CD4-positive, alpha-beta T cell treated with Interleukin-17A for 4 hours (primary cell): ENCODE measurements around the gene ATL2.
A peak's percentile ranks its signal among the peaks of the same experiment; 100 is the strongest.
"Not testable (repeated sequence)": the region's sequence is repeated elsewhere in the genome, so short reads cannot be mapped to it uniquely, and the experiment has no call there.

Source experiments
- DNase-seq: peaks from one replicate; pipeline ENCODE4 v3.0.0-alpha.2; 2020; ENCODE audit warnings: mixed read lengths

ATL2 gene

DNA sequence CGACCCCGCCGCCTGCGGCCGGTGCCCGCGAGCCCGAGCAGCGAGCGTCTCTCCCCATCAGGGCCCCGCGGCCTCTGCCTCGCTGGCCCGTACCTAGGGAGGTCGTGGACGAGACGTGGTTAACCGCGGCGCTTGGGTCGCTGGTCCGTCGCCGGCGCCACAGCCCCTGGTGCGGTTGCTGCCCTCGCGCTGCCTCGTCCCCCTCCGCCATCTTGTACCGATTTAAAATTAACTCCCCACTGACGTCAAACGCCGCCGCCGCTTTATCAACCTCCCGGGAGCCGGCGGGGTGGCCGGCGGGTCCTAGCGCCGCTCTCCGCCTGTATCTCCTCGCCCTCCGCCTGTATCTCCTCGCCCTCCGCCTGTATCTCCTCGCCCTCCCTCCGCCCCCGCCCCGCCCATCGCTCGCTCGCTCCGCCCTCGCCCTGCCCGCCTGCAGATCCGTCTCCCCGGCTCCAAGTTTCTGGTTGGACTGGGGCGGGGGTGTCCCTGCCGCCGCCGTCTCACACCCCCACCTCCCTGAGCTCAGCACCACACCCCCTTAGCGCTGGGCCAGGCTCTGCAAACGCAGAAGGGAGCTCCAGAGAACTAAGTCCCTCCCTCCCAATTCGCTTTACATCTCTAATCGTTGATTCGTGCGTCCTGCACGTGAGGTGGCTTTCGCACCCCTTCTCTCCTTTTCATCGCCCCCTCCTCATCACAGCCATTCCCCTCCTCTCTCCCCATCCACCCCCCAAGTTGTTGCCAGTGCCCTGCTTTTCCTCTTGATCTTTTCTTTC is at the start of gene ATL2:
TSS of gene ATL2 (minus strand) at position 224 of the 779 bp plus-strand sequence. CDS start at position 211, 13 bp downstream.
- DNase-seq, result peak; percentile 95

DNA sequence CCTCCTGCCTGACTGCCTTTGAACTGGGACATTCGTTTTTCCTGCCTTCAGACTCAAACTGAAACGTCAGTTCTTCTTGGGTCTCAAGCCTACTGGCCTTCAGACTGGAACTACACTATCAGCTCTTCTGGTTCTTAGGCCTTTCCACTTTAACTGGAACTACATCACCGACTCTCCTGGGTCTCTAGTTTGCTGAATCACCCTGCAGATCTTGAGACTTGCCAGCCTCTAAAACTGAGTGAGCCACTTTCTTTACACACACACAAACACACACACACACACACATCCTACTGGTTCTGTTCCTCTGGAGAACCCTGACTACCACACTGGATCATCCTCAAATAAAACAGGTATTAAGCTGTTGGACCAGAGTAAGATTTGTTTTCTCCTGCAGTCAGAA is 46.7 kb upstream of the ATL2 start:
- no peak for DNase-seq

DNA sequence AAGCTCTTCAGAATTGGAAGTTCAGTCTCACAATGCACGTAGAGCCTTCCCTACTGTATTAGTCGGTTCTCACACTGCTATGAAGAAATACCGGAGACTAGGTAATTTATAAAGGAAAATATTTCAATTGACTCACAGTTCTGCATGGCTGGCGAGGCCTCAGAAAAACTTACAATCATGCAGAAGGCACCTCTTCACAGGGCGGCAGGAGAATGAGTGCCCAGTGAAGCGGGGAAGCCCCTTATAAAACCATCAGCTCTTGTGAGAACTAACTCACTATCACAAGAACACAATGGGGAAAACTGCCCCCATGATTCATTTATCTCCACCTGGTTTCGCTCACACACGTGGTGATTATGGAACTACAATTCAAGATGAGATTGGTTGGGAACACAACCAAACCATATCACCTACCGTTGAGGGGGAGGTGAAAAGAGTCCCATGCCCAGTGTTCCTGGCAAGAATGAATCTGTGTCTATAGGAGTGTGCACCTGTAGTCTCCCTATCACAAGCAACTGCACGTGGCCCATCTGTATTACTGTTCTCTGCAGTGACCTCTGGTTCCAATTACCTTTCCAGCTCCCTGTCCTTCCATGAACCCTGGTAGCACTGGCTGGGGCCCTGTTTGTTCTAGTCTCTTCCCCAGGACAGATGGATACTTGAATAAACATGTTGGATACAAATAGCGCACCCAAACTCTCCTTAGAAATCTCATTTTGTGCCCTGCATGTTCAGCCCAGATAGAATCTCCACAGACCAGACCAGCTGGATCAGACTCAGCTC is 44.4 kb upstream of the ATL2 start:
- DNase-seq, result no peak

DNA sequence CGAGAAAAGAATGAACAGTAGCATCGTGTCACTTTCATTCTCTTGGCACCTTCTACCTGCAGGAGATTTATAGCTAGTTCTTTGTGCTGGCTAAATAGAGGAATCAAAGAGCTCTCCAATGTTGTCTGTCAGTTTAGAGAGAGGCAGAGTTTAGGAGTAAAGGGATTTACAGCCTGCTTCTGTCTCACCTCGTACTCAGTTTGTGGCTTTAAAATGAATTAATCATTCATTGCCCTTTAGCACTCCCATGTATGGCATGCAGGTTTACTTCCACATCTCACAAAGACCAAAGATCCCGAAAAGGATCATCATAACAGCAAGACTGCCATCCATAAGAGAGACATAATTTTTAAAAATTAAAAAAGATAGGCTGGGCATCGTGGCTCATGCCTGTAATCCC is 42.4 kb upstream of the ATL2 start:
- DNase-seq, result no peak

DNA sequence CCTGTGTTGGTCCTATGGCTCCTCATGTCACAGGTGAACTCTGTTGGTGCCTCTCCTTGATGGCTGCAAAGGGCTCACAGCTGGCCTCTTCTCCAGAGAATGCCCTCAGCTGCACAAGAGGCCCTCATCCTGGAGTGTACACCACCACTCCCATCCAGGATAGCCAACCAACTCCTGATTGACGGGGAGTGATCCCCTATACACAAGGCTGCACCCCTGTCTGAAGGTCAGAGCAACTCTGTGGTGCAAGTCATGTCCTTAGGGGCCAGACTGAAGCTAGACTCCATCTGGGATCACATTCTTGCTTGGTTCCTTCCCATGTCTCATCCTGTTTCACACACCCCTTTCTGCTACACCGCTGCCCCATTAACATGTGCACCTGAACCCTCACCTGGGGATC is 41.7 kb upstream of the ATL2 start:
- no peak for DNase-seq

DNA sequence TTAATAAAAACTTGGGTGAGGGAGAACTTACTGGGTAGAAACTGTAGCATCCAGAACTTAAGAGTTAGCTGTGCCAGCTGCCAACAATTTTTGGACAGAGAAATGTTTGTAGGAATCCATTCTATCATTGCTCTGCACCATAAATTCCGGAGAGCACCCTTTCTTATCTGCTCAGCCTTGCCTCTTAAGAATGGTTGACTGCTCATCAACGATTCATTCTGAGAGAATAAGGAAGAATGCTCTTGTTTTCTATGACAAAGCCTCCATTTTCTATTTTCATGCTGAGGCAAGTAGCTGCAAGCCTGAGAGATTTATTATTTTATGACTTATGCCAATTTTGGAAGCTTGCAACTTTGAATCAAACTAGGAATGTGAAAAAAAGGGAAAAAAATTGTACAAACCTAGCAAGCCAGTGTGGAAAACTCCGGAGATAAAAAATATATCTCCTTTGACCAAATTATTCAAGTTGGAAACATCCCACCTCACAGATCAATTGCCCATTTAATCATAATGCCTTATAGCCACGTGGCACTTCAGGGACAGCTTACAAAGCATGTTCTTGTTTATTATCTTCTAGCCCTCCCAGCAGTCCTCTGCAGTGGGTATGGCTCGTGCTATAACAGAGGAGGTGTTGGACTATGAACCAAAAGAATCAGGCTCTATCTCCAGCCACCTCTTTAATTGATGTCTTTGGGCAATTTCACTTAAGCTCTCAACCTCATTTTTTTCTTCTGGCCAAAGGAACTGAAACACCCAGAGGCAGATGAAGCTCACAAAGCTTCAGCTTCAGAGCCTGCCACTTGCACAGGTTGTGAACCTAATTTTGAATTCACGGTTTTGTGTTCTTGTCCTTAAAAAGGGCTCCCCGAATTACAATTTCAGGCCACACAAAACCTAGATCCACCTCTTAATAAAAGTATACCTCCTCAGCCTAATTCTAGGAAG is 40.9 kb upstream of the ATL2 start:
- no peak for DNase-seq

DNA sequence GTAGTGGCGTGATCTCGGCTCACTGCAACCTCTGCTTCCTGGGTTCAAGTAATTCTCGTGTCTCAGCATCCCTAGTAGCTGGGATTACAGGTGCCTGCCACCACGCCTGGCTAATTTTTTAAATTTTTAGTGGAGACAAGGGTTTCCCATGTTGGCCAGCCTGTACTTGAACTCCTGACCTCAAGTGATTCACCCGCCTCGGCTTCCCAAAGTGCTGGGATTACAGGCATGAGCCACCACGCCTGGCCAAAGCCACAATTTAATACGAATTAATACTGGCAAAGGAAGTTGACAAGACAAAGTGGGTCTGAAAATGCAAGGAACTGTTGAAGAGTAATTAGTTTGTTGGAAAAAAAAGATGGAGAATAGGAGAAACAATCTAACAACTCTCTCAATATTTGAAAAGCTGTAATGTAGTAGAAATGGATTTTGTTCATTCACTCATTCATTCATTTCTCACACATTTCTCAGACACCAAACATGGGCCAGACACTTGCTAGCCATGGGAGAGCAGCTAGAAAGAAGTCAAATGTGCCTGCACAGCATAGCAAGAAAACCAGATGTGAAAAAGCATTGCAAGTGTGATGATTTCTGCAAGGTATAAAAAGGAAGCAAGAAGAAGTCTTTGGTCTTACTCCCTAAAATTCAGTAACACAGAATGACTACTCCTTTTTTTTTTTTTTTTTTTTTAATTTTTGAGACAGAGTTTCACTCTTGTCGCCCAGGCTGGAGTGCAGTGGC is 39.4 kb upstream of the ATL2 start:
- no peak for DNase-seq

DNA sequence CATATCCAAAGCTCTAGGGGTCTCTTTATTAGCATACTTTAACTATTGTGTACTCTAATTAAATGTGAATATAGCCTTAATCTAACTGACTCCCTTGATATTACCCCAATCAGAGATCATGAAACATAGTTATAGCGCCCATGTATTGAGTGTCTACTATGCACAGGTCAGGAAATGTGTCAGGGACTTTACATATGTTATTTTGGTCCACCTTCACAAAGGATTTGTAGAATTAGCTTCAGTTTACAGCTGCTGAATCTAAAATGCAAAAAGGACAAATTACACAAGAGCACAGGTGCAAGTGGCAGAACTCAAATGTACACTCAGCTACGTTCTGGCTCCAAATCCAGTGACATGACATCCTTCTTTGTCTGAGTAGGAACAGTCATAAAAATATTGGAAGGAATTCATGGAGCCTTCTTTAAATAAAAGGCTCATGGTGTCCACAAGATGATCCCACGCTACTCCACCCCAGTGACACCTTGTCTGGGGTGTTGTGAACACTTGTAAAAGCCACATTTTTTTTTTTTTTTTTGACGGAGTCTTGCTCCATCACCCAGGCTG is 38.7 kb upstream of the ATL2 start:
- DNase-seq, result no peak

DNA sequence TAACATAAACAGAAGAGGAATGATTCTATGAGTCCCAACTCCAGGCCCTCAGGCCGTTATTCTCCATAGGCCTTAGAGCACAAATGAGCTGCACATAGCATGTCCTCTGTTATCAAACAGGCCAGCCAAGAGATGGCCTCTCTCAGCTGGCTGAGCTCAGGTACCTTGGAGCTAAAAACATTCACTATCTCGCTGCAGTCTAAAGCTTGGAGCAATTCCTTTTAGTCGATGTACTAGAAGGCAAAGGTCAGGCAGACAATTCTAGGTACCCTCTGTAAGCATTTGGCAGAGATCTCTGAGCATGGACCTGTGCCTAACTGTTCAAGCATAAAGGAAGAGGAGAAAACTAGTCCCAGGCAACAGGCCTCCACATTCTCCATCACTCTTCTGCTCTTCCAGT is 38.0 kb upstream of the ATL2 start:
- DNase-seq, result no peak

DNA sequence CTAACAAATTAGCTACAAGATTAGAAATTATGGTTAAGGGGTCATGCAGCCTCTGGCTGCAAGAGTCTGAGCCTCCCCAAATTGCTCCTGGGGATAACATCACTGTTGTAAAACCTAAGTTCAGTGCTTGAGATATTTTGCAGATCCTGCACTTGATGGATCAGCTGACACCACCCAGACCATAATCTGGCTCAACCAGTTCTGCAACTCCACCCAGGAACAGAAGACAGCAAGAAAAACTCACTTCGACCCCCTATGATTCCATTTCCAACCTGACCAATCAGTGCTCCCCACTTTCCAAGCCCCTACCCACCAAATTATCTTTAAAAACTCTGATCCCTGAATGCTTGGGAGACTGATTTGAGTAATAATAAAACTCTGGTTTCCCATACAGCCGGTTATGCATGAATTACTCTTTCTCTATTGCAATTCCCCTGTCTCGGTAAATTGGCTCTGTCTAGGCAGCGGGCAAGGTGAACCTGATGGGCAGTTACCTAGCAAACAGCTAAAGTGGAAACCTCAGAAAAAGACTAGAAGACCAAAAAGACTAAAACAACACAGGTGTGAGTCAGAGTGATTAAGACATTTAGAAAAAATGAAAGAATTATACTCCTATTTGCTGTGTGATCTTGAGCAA is 35.3 kb upstream of the ATL2 start:
- DNase-seq, result not testable (repeated sequence)

DNA sequence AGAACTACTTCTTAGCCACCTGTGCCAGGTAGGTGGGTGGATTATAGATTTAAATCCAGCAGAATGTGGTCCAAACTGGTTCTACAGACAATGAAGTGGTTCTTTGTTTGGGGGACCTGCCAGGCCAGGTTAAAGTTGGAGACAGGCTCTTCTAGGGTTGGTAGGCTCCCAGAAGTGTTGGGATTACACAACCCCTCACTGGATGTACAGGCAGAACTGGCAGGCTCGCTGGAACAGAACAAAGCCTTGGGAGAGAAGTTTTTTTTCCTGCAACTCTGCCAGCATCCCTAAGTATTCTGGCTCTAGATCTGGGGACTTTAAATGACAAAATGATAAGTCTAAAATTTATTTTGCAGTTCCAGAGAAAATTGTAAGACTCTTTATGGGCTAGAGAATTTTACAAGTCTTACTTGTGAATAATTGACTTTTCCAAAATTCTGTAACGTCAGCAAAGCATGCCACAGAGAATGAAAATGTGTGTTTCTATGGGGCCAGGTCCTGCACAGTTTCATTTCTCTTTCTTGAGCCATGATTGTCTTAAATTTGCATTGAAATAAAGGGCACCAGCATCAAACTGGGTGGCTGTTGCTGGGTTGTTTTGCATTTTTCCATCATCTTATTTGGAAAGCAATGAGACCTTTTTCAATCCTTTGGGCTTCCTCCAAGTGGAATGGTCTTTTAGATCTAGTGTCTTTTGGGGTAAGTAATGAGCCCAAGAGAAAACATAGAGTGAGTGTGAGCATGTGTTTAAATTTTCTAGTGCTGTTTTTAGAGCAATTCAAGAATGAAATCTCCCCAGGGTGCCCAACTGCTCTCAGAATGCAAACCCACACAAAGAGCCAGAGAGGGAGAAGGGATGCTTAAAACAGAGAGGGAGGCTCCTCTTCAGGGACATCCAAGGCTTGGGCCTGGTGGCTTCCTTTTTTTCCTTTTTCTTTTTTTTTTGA is 32.4 kb upstream of the ATL2 start:
- no peak for DNase-seq

DNA sequence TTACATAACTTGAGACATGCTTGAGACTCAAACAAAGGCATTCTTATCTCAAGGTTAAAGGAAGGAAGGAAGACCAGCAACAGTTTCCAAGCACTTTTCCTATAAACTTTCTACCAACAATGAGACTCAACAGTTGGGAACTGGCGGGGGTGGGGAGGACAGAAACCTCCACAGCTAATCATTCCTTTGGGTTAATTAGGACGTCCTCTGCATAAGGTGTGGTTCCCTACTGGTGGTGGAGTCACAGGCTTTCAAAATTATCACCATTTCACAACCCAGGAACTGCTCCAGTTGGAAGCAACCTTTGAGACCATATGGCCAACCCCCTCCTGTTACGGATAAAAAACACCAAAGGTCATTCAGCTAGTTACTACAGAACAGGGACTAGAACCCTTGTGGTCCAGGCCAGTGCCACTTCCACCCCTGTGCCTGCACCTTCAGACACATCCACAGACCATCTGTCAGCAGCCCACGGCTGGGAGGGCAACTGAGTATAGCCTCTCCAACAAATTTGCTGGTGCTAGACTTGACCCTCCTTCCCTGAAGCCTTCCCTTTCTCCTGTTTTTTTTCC is 30.1 kb upstream of the ATL2 start:
- DNase-seq, result no peak

DNA sequence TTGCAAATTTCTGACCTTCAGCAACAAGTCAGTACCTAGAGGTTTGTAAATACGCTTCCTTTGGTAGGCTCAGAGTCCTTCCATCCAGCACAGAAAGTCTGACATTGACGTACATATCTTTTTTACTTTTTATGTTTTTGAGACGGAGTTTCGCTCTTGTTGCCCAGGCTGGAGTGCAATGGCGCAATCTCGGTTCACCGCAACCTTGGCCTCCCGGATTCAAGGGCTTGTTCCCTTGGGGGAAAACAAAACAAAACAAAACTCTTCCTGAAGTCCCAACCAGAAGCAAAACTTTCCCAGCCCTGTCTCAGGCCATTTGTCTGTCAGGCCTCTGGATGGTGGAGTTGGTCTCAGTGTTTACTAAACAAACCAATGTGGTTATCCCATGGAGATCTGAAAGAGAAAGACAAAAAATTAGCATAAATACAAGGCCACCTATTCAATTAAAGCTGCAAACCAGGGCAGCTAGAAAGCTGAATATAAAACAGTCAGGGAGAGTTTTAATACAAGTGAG is 29.6 kb upstream of the ATL2 start:
- DNase-seq, result no peak

DNA sequence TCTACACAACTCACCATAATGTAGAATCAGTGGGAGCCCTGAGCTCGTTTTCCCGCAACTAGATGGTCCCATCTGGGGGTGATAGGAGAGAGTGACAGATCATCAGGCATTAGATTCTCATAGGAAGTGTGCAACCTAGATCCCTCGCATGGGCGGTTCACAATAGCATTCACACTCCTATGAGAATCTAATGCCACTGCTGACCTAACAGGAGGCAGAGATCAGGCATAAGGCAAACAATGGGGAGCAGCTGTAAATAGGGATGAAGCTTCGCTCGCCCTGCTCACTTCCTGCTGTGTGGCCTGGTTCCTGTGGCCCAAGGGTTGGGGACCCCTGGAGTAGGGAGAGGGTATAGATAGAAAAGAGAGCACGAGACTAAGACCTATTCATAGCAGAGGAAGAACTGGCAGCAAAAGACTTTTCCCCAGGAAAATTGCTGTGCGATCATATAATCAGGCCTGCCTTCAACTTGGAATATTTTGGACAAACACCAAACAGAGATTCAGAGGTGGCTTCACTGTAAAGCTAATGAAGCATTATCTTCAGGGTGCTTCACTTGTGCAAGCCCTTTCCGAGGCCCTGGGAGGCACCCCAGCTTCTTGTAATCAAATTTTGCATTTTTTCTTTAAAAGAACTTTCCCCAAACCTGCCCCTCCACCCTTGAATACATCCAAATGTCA is 29.0 kb upstream of the ATL2 start:
- DNase-seq, result no peak

DNA sequence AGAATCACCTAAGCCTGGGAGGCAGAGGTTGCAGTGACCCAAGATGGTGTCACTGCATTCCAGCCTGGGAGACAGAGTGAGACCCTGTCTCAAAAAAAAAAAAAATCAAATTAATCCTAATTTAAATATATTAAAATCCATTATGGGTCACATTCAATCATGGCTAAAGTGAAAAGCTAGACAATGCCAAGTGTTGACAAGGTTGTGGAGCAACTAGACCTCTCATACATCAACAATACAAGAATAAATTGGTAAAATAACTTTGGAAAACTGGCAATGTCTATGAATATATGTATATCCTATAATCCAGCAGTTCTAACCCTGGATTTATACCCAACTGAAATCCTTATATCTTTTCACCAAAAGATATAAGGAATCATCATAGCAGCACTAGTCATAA is 23.4 kb upstream of the ATL2 start:
- no peak for DNase-seq

DNA sequence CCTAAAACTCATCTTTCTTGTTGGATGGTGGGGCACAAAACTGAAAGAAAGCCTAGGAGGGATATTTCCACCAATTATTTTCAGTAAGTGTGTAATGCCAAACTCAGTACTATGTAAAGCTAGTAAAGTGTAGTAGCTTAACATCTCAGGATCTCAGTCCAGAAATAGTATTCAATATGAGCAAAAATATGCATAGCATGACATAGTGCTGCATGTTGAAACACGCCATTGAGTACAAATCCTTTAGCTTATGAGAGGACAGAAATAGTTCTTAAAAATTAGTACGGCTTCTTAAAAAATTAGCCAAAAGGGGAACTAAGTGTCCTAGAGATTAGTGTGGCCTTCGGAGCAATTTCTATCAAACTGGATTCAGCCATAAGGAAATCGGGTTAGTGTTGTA is 21.7 kb upstream of the ATL2 start:
- DNase-seq, result no peak

DNA sequence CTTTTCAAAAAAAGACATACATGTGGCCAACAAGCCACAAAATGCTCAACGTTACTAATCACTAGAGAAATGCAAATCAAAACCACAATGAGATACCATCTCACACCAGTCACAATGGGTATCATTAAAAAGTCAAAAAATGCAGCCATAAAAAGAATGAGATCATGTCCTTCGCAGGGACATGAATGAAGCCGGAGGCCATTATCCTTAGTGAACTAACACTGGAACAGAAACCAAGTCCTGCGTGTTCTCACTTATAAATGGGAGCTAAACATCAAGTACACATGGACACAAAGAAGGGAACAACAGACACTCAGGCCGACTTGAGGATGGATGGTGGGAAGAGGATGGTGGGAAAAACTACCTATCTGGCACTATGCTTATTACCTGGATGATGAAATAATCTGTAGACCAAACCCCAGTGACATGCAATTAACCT is 17.8 kb upstream of the ATL2 start:
- no peak for DNase-seq

DNA sequence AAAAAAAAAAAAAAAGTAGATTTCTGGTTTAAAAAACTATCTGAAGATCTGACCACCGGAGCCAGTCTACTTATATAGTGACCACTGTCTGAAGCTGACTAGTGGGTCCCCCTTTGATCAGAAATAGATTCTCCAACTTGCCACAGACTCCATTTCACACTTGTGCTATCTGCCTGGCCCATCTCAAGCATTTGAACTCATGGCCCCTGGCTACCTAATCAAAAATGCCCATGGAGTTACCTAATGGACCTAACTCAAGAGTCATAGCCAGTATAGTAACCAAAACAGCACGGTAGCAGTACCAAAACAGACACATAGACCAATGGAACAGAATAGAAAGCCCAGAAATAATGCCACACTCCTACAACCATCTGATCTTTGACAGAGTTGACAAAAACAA is 17.0 kb upstream of the ATL2 start:
- no peak for DNase-seq

DNA sequence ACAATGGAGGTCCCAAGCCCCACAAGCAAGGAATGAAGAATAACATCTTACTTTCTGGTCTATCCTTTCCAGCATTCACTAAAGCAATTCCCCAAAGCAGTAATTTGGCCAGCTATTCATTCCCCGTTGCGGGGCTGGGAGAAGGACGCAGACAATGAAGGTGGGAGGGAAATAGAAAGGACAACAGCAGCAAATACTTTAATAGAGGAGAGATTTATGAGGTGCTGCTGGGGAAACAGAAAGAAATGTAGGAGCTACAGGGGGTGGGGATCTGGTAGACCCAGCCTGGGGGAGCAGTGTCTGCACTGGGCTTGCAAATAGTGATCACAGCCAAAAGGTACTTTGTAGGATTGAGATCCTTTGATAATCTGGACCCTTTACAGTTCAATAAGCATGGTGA is 13.9 kb upstream of the ATL2 start:
- DNase-seq, result no peak
